ENCODE data around the gene TMEM40. TPM values are rescaled to one million over a fixed set of nuclear protein-coding genes. Genes with fewer than 3 reads are reported as not detected.

The TMEM40 gene
- total and polyA plus RNA-seq, 2 of the 13 experiments (the other 11 are each of a cell fraction or from before 2014, with no cell fraction given), result 0.16 TPM; not detected in 1

DNA sequence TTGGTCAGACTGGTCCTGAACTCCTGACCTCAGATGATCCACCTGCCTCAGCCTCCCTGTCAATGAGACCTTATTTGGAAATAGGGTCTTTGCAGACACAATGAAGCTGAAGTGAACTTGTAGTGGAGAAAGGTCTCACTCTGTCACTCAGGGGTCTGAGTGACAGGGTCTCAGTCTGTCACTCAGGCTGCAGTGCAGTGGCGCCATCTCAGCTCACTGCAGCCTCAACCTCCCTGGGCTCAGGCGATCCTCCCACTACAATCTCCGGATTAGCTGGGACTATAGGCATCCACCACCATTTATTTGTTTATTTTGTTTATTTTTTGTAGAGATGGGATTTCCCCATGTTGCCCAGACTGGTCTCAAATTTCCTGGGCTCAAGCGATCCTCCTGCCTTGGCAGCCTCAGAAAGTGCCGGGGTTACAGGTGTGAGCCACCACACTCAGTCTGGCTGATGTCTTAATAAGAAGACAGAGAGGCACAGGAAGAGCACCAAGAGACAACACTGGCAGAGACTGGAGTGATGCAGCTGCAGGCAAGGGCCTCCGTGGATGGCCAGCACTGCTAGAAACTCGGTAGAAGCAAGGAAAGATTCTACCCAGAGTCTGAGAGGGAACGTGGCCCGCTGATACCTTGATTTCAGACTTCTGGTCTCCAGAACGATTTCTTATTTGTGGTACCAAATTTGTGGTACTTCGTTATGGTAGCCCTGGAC is 68.9 kb downstream of the TMEM40 start:
- CTCF ChIA-PET (ENCODE audit: low intra/inter-chr PET ratio, low total read pairs), result no interaction called here
- no peaks in the 10 kb centered on the region; a peak in 1 of 5 replicates for H3K27me3 ChIP-seq (ENCODE audit: control insufficient read depth in 1 of 2, insufficient read depth in 2 of 2, low read length in 2 of 2)
- H3K36me3 ChIP-seq (replicated peaks in 1 of 2; ENCODE audit: control insufficient read depth in 1 of 2, insufficient read depth in 2 of 2, low read length in 2 of 2), result no peaks in the 10 kb centered on the region
- no peak overlapping the region for H3K27ac ChIP-seq (ENCODE audit: extremely low read length, insufficient read depth, low read length)
- peak overlapping the region; percentile 44 for H2AFZ ChIP-seq (ENCODE audit: low read length)
- H3K79me2 ChIP-seq (ENCODE audit: insufficient read depth, low read length), result no peaks in the 10 kb centered on the region
- BruUV-seq (replicated peaks), result no TSS peak
- in situ Hi-C loops (cut with HindIII; ENCODE audit: extremely low pct_ligation_motif_present, low pct_unique_long_range_greater_than_20kb) (no loop called here), intact Hi-C loops (cut with micrococcal nuclease; ENCODE audit: unreplicated experiment) (no loop called here)
- 6% methylated on average over 11 of the region's 11 CpGs for WGBS (ENCODE audit: low lambda C conversion rate)
- ATAC-seq (peak; percentile 73), DNase-seq (ENCODE audit: low spot score) (no peak), FAIRE-seq (no peak)
- H3K4me3 ChIP-seq (replicated peaks in 1 of 3; ENCODE audit: insufficient read depth in 1 of 3, low read depth in 2 of 3, low read length in 3 of 3), result peak overlapping the region in 1 of 3 experiments; percentile 33; a peak in 1 of 6 replicates
- H3K9me3 ChIP-seq (ENCODE audit: low read length), result no peaks in the 10 kb centered on the region
- peak overlapping the region; percentile 68 for H3K4me2 ChIP-seq (ENCODE audit: low read depth, low read length)
- POLR2A ChIA-PET, result interaction anchor here (1.2 kb wide), 1 partner anchor 26 kb away, joined by 4 read pairs; the partner anchor contains the start of gene RAF1
- H4K20me1 ChIP-seq (ENCODE audit: insufficient read depth, low read length), result no peaks in the 10 kb centered on the region
- H3K9ac ChIP-seq (ENCODE audit: insufficient read depth, low read depth, low read length), result 0 out of 2 replicates have a peak overlapping the region, but pooled peaks have one; percentile 22
- peaks cover 44% of the 10 kb centered on the region for H3K4me1 ChIP-seq (ENCODE audit: insufficient read depth, low read length)
- TF ChIP-seq SMAD1 (CRISPR knock-in tag; IDR thresholded peaks at IDR 0.05; ENCODE audit: borderline replicate concordance, low read depth) (no peak), RXRA (CRISPR knock-in tag; IDR thresholded peaks at IDR 0.05) (no peak), KLF15 (CRISPR knock-in tag; IDR thresholded peaks at IDR 0.05; ENCODE audit: borderline replicate concordance) (no peak), MBNL3 (CRISPR knock-in tag; conservative IDR thresholded peaks at IDR 0.05) (no peak), ZNF430 (CRISPR knock-in tag; IDR thresholded peaks at IDR 0.05) (no peak), FOXA1 (IDR thresholded peaks at IDR 0.05) (no peak), FOXA1 (CRISPR knock-in tag; IDR thresholded peaks at IDR 0.05) (no peak), ZNF263 (CRISPR knock-in tag; IDR thresholded peaks at IDR 0.05) (no peak), GATAD2A (CRISPR knock-in tag; IDR thresholded peaks at IDR 0.05) (0 out of 2 replicates have a peak, but pooled peaks have one; percentile 11), FOXA3 (CRISPR knock-in tag; IDR thresholded peaks at IDR 0.05) (no peak), ZNF460 (CRISPR knock-in tag; IDR thresholded peaks at IDR 0.05; ENCODE audit: borderline replicate concordance) (peak; percentile 10; the same call in 1 of the 2 replicates), SALL1 (CRISPR knock-in tag; IDR thresholded peaks at IDR 0.05) (peak; percentile 25; the same call in 1 of the 2 replicates)
- TF ChIP-seq, protein P1, sequence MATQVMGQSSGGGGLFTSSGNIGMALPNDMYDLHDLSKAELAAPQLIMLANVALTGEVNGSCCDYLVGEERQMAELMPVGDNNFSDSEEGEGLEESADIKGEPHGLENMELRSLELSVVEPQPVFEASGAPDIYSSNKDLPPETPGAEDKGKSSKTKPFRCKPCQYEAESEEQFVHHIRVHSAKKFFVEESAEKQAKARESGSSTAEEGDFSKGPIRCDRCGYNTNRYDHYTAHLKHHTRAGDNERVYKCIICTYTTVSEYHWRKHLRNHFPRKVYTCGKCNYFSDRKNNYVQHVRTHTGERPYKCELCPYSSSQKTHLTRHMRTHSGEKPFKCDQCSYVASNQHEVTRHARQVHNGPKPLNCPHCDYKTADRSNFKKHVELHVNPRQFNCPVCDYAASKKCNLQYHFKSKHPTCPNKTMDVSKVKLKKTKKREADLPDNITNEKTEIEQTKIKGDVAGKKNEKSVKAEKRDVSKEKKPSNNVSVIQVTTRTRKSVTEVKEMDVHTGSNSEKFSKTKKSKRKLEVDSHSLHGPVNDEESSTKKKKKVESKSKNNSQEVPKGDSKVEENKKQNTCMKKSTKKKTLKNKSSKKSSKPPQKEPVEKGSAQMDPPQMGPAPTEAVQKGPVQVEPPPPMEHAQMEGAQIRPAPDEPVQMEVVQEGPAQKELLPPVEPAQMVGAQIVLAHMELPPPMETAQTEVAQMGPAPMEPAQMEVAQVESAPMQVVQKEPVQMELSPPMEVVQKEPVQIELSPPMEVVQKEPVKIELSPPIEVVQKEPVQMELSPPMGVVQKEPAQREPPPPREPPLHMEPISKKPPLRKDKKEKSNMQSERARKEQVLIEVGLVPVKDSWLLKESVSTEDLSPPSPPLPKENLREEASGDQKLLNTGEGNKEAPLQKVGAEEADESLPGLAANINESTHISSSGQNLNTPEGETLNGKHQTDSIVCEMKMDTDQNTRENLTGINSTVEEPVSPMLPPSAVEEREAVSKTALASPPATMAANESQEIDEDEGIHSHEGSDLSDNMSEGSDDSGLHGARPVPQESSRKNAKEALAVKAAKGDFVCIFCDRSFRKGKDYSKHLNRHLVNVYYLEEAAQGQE (IDR thresholded peaks at IDR 0.05; ENCODE audit: borderline replicate concordance in 1 of 2, low read depth in 1 of 2, low read length in 2 of 2), result no peak
- TF ChIP-seq, protein P2, sequence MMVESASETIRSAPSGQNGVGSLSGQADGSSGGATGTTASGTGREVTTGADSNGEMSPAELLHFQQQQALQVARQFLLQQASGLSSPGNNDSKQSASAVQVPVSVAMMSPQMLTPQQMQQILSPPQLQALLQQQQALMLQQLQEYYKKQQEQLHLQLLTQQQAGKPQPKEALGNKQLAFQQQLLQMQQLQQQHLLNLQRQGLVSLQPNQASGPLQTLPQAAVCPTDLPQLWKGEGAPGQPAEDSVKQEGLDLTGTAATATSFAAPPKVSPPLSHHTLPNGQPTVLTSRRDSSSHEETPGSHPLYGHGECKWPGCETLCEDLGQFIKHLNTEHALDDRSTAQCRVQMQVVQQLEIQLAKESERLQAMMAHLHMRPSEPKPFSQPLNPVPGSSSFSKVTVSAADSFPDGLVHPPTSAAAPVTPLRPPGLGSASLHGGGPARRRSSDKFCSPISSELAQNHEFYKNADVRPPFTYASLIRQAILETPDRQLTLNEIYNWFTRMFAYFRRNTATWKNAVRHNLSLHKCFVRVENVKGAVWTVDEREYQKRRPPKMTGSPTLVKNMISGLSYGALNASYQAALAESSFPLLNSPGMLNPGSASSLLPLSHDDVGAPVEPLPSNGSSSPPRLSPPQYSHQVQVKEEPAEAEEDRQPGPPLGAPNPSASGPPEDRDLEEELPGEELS (CRISPR knock-in tag; IDR thresholded peaks at IDR 0.05), result no peak
- TF ChIP-seq, protein P3, sequence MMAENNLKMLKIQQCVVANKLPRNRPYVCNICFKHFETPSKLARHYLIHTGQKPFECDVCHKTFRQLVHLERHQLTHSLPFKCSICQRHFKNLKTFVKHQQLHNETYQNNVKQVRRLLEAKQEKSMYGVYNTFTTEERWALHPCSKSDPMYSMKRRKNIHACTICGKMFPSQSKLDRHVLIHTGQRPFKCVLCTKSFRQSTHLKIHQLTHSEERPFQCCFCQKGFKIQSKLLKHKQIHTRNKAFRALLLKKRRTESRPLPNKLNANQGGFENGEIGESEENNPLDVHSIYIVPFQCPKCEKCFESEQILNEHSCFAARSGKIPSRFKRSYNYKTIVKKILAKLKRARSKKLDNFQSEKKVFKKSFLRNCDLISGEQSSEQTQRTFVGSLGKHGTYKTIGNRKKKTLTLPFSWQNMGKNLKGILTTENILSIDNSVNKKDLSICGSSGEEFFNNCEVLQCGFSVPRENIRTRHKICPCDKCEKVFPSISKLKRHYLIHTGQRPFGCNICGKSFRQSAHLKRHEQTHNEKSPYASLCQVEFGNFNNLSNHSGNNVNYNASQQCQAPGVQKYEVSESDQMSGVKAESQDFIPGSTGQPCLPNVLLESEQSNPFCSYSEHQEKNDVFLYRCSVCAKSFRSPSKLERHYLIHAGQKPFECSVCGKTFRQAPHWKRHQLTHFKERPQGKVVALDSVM (CRISPR knock-in tag; IDR thresholded peaks at IDR 0.05), result peak; percentile 38; the same call in 1 of the 2 replicates
- TF ChIP-seq, protein P4, sequence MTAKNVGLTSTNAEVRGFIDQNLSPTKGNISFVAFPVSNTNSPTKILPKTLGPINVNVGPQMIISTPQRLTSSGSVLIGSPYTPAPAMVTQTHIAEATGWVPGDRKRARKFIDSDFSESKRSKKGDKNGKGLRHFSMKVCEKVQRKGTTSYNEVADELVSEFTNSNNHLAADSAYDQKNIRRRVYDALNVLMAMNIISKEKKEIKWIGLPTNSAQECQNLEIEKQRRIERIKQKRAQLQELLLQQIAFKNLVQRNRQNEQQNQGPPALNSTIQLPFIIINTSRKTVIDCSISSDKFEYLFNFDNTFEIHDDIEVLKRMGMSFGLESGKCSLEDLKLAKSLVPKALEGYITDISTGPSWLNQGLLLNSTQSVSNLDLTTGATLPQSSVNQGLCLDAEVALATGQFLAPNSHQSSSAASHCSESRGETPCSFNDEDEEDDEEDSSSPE (CRISPR knock-in tag; IDR thresholded peaks at IDR 0.05), result no peak
